Erythroblast (primary cell): Measurements from ENCODE around the gene OR51A2.
"Not testable (repeated sequence)": the region's sequence is repeated elsewhere in the genome, so short reads cannot be mapped to it uniquely, and the experiment has no call there.

ENCODE experiments used
- GATA1 ChIP-seq: IDR thresholded peaks from 2 replicates; pipeline ENCODE4 v1.6.1; 2011; ENCODE audit warnings: low read depth, mild to moderate bottlenecking, control low read depth, low read length, moderate library complexity
- POLR2A ChIP-seq: IDR thresholded peaks from 2 replicates; pipeline ENCODE4 v1.6.1; 2011; ENCODE audit warnings: mild to moderate bottlenecking, low read length

- TF ChIP-seq POLR2A, GATA1: not testable (repeated sequence)
Observed at GRCh38 chr11:4955613-4956012, at the start of gene OR51A2.
